ENCODE data around the gene CTTNBP2.
"Not testable (repeated sequence)": the region's sequence is repeated elsewhere in the genome, so short reads cannot be mapped to it uniquely, and the experiment has no call there.

Gene CTTNBP2

GRCh38 chr7:117737926-117738325, 135.3 kb downstream of the CTTNBP2 start:
- DNase-seq = no peak

GRCh38 chr7:117731455-117731854, 141.8 kb downstream of the CTTNBP2 start:
- DNase-seq = peak; percentile 25 to 40 (median 39)

- no peak for DNase-seq
Observed at GRCh38 chr7:117730390-117730789, 142.9 kb downstream of the CTTNBP2 start.

- peak in 1 of 3 donors; percentile 3 for DNase-seq
Observed at GRCh38 chr7:117728890-117729624, 144.2 kb downstream of the CTTNBP2 start.

GRCh38 chr7:117724898-117725297, 148.3 kb downstream of the CTTNBP2 start:
- DNase-seq = no peak

- DNase-seq = no peak
Observed at GRCh38 chr7:117719377-117719776, 153.9 kb downstream of the CTTNBP2 start.

GRCh38 chr7:117718116-117718835, 155.0 kb downstream of the CTTNBP2 start:
- no peak for DNase-seq

GRCh38 chr7:117717357-117717756, 155.9 kb downstream of the CTTNBP2 start:
- no peak for DNase-seq

- no peak for DNase-seq
Observed at GRCh38 chr7:117716707-117717299, 156.4 kb downstream of the CTTNBP2 start.

- DNase-seq = peak; percentile 23 to 33 (median 33)
Observed at GRCh38 chr7:117715784-117716445, 157.3 kb downstream of the CTTNBP2 start.

GRCh38 chr7:117711556-117711955, 161.7 kb downstream of the CTTNBP2 start:
- DNase-seq = no peak

- not testable (repeated sequence) for DNase-seq
Observed at GRCh38 chr7:117708173-117708572, 165.1 kb downstream of the CTTNBP2 start.

- no peak for DNase-seq
Observed at GRCh38 chr7:117707080-117707479, 166.2 kb downstream of the CTTNBP2 start.

GRCh38 chr7:117706210-117706609, 167.0 kb downstream of the CTTNBP2 start:
- DNase-seq = no peak

GRCh38 chr7:117705630-117706029, 167.6 kb downstream of the CTTNBP2 start:
- DNase-seq = no peak

GRCh38 chr7:117704063-117704462, 169.2 kb downstream of the CTTNBP2 start:
- DNase-seq = no peak

- no peak for DNase-seq
Observed at GRCh38 chr7:117698018-117698417, 175.2 kb downstream of the CTTNBP2 start.

GRCh38 chr7:117692338-117692737, 180.9 kb downstream of the CTTNBP2 start:
- DNase-seq = no peak

- no peak for DNase-seq
Observed at GRCh38 chr7:117690147-117690546, 183.1 kb downstream of the CTTNBP2 start.

- no peak for DNase-seq
Observed at GRCh38 chr7:117689406-117689805, 183.8 kb downstream of the CTTNBP2 start.

- DNase-seq = no peak
Observed at GRCh38 chr7:117688126-117688525, 185.1 kb downstream of the CTTNBP2 start.

GRCh38 chr7:117686311-117686935, 186.8 kb downstream of the CTTNBP2 start:
- no peak for DNase-seq

- no peak for DNase-seq
Observed at GRCh38 chr7:117685795-117686194, 187.4 kb downstream of the CTTNBP2 start.
